Vagina (tissue), 2 donors: ENCODE results near the gene FGFBP2. TPM values are rescaled to one million over a fixed set of nuclear protein-coding genes. Genes with fewer than 3 reads are reported as not detected.
A peak's percentile ranks its signal among the peaks of the same experiment; 100 is the strongest.
"Not testable (repeated sequence)": the region's sequence is repeated elsewhere in the genome, so short reads cannot be mapped to it uniquely, and the experiment has no call there.

Experiments
- DNase-seq, 2 donors: peaks; one replicate each; pipeline ENCODE4 v3.0.0-alpha.2; 2017; ENCODE audit errors: extremely low spot score in 2 of 2
- H3K27ac ChIP-seq: fragments of 200-600 bp; sonication (generic); one replicate; pipeline ENCODE4 v1.5.1; 2019
- H3K27me3 ChIP-seq: fragments of 200-600 bp; sonication (generic); one replicate; pipeline ENCODE4 v1.5.1; 2019
- H3K36me3 ChIP-seq, 2 donors: fragments of 200-600 bp; sonication (generic); one replicate each; pipeline ENCODE4 v1.5.1; 2017 to 2019
- H3K4me1 ChIP-seq: fragments of 200-600 bp; sonication (generic); one replicate; pipeline ENCODE4 v1.5.1; 2019
- H3K4me3 ChIP-seq, 2 donors: fragments of 200-600 bp; sonication (generic); 1 replicate in 1 of 2; 2 replicates in 1 of 2; pipeline ENCODE4 v1.5.1; 2016 to 2019
- H3K9me3 ChIP-seq: fragments of 200-600 bp; sonication (generic); one replicate; pipeline ENCODE4 v1.5.1; 2019
- POLR2A ChIP-seq, 2 donors: fragments of 450-650 bp; IDR thresholded peaks; one replicate each; pipeline ENCODE4 v1.6.1; 2017; ENCODE audit warnings: antibody characterized with exemption in 2 of 2, mild to moderate bottlenecking in 2 of 2, moderate library complexity in 2 of 2
- POLR2AphosphoS5 ChIP-seq, 2 donors: sonication (generic); formaldehyde crosslinking; IDR thresholded peaks; one replicate each; pipeline ENCODE4 v1.9.0; 2017; ENCODE audit warnings: antibody characterized with exemption in 2 of 2, mild to moderate bottlenecking in 2 of 2, low read depth in 1 of 2; ENCODE audit not compliant: insufficient read depth in 1 of 2
- intact Hi-C: fragments of 100-400 bp; cut with DNase I; formaldehyde crosslinking; loops from one replicate; pipeline ENCODE4 v1.15.1; 2023
- total RNA-seq: library from RNA; depleted of rRNA; stranded (reverse); fragments of >200 nt; gene quantifications from one replicate; pipeline ENCODE4 v1.2.3, GENCODE V29; 2016
- TF ChIP-seq, protein P1 (sequence below), 3 experiments: fragments of 450-650 bp in 2 of 3; fragments of 200-600 bp in 1 of 3; sonication (generic) in 1 of 3; IDR thresholded peaks; one replicate each; pipeline ENCODE4 v1.5.1; 2017 to 2019; ENCODE audit warnings: antibody characterized with exemption in 3 of 3, mild to moderate bottlenecking in 2 of 3, moderate library complexity in 2 of 3

Gene FGFBP2
- total RNA-seq, 1 donor from 2014 or later = 2.9 TPM

DNA sequence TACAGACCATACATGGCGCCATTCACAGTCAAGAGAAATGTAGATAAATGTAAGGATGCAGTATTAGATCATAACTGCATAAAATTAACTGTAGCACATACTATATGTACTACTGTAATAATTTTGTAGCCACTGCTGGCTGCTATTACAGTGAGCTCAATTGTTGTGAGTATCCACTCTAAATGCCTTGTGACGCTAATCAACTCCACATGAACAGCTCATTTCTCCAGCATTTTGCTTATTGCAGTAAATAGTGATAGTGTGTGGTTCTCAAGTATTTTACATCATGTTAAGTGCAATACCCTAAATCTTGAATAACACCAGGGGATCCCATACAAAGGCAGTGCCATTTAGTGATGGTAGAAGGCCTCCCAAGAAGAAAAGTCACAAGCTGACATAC lies 45.7 kb downstream of the FGFBP2 start:
- no peaks in the 10 kb centered on the region for H3K36me3 ChIP-seq
- no peak for DNase-seq
- intact Hi-C loops = no loop called here
- H3K27ac ChIP-seq = no peak overlapping the region
- H3K9me3 ChIP-seq = no peaks in the 10 kb centered on the region
- TF ChIP-seq POLR2A (IDR thresholded peaks at IDR 0.05) (no peak), POLR2AphosphoS5 (IDR thresholded peaks at IDR 0.05; ENCODE audit: insufficient read depth in 1 of 2, low read depth in 1 of 2) (no peak)
- TF ChIP-seq, protein P1, sequence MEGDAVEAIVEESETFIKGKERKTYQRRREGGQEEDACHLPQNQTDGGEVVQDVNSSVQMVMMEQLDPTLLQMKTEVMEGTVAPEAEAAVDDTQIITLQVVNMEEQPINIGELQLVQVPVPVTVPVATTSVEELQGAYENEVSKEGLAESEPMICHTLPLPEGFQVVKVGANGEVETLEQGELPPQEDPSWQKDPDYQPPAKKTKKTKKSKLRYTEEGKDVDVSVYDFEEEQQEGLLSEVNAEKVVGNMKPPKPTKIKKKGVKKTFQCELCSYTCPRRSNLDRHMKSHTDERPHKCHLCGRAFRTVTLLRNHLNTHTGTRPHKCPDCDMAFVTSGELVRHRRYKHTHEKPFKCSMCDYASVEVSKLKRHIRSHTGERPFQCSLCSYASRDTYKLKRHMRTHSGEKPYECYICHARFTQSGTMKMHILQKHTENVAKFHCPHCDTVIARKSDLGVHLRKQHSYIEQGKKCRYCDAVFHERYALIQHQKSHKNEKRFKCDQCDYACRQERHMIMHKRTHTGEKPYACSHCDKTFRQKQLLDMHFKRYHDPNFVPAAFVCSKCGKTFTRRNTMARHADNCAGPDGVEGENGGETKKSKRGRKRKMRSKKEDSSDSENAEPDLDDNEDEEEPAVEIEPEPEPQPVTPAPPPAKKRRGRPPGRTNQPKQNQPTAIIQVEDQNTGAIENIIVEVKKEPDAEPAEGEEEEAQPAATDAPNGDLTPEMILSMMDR (IDR thresholded peaks at IDR 0.05) = no peak
- no peaks in the 10 kb centered on the region for H3K27me3 ChIP-seq
- H3K4me3 ChIP-seq = no peak overlapping the region
- no peaks in the 10 kb centered on the region for H3K4me1 ChIP-seq

DNA sequence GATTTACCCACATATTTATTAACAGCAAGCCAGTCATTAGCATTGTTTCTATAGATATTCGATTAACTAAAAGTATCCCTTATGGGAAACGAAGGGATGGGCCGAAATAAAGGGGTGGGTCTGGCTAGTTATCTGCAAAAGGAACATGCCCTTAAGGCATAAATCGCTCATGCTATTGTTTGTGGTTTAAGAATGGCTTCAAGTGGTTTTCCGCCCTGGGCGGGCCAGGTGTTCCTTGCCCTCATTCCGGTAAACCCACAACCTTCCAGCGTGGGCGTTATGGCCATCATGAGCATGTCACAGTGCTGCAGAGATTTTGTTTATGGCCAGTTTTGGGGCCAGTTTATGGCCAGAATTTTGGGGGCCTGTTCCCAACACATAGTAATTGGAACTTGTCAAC lies 46.6 kb downstream of the FGFBP2 start:
- DNase-seq, H3K4me3 ChIP-seq, H3K27me3 ChIP-seq, H3K9me3 ChIP-seq, H3K27ac ChIP-seq, H3K4me1 ChIP-seq, intact Hi-C loops, H3K36me3 ChIP-seq: not testable (repeated sequence)

DNA sequence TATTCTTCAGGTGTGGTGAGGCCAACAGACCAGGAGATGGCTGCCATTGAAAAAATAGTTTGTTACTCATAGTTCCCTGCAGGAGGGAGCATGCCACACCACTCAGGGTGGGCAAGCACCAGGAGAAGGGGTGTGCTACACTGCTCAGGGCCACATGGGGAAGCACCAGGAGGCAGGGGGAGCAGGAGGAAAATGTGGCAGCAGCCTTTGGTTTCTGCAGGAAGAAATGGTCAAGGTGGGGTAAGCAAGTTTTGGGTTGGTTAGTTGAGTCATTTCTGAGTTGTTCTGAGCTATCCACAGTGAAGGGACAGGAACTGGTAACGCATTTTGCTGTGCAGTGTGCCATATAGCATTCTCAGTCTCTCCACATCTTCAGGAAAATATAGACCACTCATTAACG lies 48.2 kb downstream of the FGFBP2 start:
- TF ChIP-seq, protein P1 (IDR thresholded peaks at IDR 0.05) = no peak
- TF ChIP-seq POLR2AphosphoS5 (IDR thresholded peaks at IDR 0.05; ENCODE audit: insufficient read depth in 1 of 2, low read depth in 1 of 2) = no peak
- TF ChIP-seq POLR2A (IDR thresholded peaks at IDR 0.05) = no peak
- DNase-seq = no peak
- H3K4me1 ChIP-seq = no peaks in the 10 kb centered on the region
- H3K4me3 ChIP-seq = no peak overlapping the region
- no peak overlapping the region for H3K27ac ChIP-seq
- intact Hi-C loops = no loop called here
- H3K27me3 ChIP-seq = no peaks in the 10 kb centered on the region
- no peaks in the 10 kb centered on the region for H3K9me3 ChIP-seq
- H3K36me3 ChIP-seq = no peaks in the 10 kb centered on the region

DNA sequence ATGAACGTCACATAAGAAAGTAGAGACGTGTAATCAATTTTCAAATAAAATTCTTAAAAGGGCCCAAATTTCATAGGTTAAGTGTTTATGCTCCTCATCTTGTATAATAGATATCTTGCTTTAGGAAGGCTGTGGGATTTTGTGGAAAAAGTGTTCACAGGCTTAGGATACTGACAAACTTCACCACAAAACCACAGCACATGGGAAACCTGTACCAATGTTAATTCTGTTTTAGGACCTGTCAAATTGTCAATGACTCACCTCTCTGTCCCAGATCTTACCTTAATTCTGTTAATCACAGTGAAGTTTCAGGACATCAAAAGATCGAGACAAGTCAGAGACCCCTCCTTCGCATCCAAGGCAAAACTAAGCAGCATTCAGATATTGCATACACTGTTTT lies 48.7 kb downstream of the FGFBP2 start:
- Histone ChIP-seq H3K36me3 (no peaks in the 10 kb centered on the region), H3K9me3 (no peaks in the 10 kb centered on the region), H3K27ac (no peak overlapping the region), H3K4me1 (no peaks in the 10 kb centered on the region), H3K4me3 (no peak overlapping the region), H3K27me3 (no peaks in the 10 kb centered on the region)
- TF ChIP-seq, protein P1 (IDR thresholded peaks at IDR 0.05) = no peak
- TF ChIP-seq POLR2A (IDR thresholded peaks at IDR 0.05) (no peak), POLR2AphosphoS5 (IDR thresholded peaks at IDR 0.05; ENCODE audit: insufficient read depth in 1 of 2, low read depth in 1 of 2) (no peak)
- DNase-seq = no peak
- intact Hi-C loops = no loop called here

DNA sequence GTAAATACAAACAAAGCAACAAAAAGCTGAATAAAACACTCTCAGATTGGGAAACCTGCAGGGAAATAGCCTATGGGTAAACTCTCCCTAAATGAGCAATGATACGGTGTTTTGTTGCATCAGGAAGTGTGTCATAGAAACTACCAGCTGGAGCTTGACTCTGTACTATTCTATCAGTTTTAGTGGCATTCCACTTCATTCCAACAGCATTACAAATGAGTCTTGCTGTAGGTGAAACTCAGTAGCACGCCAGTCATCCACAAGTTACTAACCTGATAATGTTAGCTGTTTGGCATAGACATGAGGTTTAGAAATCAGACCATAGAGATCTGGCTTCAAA lies 49.4 kb downstream of the FGFBP2 start:
- Histone ChIP-seq H3K4me1 (no peaks in the 10 kb centered on the region), H3K36me3 (no peaks in the 10 kb centered on the region), H3K27ac (no peak overlapping the region), H3K4me3 (no peak overlapping the region), H3K27me3 (no peaks in the 10 kb centered on the region), H3K9me3 (no peaks in the 10 kb centered on the region)
- intact Hi-C loops = no loop called here
- TF ChIP-seq, protein P1 (IDR thresholded peaks at IDR 0.05) = no peak
- no peak for TF ChIP-seq POLR2A (IDR thresholded peaks at IDR 0.05)
- peak in 1 of 2 donors; percentile 45 for TF ChIP-seq POLR2AphosphoS5 (IDR thresholded peaks at IDR 0.05; ENCODE audit: insufficient read depth in 1 of 2, low read depth in 1 of 2)
- no peak for DNase-seq
